Measurements from ENCODE around the gene SLC38A3.
"Not testable (repeated sequence)": the region's sequence is repeated elsewhere in the genome, so short reads cannot be mapped to it uniquely, and the experiment has no call there.

SLC38A3 gene

GRCh38 chr3:50207359-50208042 lies 2.4 kb downstream of the SLC38A3 start:
- no peak for DNase-seq (ENCODE audit: low spot score)
- in situ Hi-C loops (cut with MboI; ENCODE audit: low sequenced_read_pairs, unreplicated experiment) = no loop called here
- TF ChIP-seq CTCF (IDR thresholded peaks at IDR 0.05; ENCODE audit: borderline replicate concordance, control extremely low read depth, extremely low read depth, insufficient read depth, missing control alignments) = no peak

- DNase-seq (ENCODE audit: low spot score) = no peak
- in situ Hi-C loops (cut with MboI; ENCODE audit: low sequenced_read_pairs, unreplicated experiment) = no loop called here
- TF ChIP-seq CTCF (IDR thresholded peaks at IDR 0.05; ENCODE audit: borderline replicate concordance, control extremely low read depth, extremely low read depth, insufficient read depth, missing control alignments) = no peak
These were observed 3.7 kb downstream of the SLC38A3 start for GRCh38 chr3:50208677-50209344.

GRCh38 chr3:50210176-50210509 lies 5.1 kb downstream of the SLC38A3 start:
- no peak for DNase-seq (ENCODE audit: low spot score)
- no peak for TF ChIP-seq CTCF (IDR thresholded peaks at IDR 0.05; ENCODE audit: borderline replicate concordance, control extremely low read depth, extremely low read depth, insufficient read depth, missing control alignments)
- in situ Hi-C loops (cut with MboI; ENCODE audit: low sequenced_read_pairs, unreplicated experiment) = no loop called here

- in situ Hi-C loops (cut with MboI; ENCODE audit: low sequenced_read_pairs, unreplicated experiment) = no loop called here
- TF ChIP-seq CTCF (IDR thresholded peaks at IDR 0.05; ENCODE audit: borderline replicate concordance, control extremely low read depth, extremely low read depth, insufficient read depth, missing control alignments) = no peak
- no peak for DNase-seq (ENCODE audit: low spot score)
These were observed 5.7 kb downstream of the SLC38A3 start for GRCh38 chr3:50210510-50211367.

- in situ Hi-C loops (cut with MboI; ENCODE audit: low sequenced_read_pairs, unreplicated experiment); DNase-seq (ENCODE audit: low spot score): not testable (repeated sequence)
These were observed 6.3 kb downstream of the SLC38A3 start for GRCh38 chr3:50211368-50211717.

- TF ChIP-seq CTCF (IDR thresholded peaks at IDR 0.05; ENCODE audit: borderline replicate concordance, control extremely low read depth, extremely low read depth, insufficient read depth, missing control alignments) = no peak
- DNase-seq (ENCODE audit: low spot score) = no peak
These were observed 6.9 kb downstream of the SLC38A3 start for GRCh38 chr3:50211930-50212329.

GRCh38 chr3:50212502-50212901 lies 7.4 kb downstream of the SLC38A3 start:
- in situ Hi-C loops (cut with MboI; ENCODE audit: low sequenced_read_pairs, unreplicated experiment) = no loop called here
- DNase-seq (ENCODE audit: low spot score) = no peak
- peak; percentile 4 for TF ChIP-seq CTCF (IDR thresholded peaks at IDR 0.05; ENCODE audit: borderline replicate concordance, control extremely low read depth, extremely low read depth, insufficient read depth, missing control alignments)

More at GRCh38 chr3:50211930-50212329, 6.9 kb downstream of the SLC38A3 start:
- in situ Hi-C loops (cut with MboI; ENCODE audit: low sequenced_read_pairs, unreplicated experiment) = no loop called here
